CD4-positive, alpha-beta T cell treated with Interleukin-17A for 4 hours (primary cell): ENCODE measurements around the gene CREBL2.

Experiments used
- DNase-seq: peaks from one replicate; pipeline ENCODE4 v3.0.0-alpha.2; 2020; ENCODE audit warnings: mixed read lengths

The CREBL2 gene

DNA sequence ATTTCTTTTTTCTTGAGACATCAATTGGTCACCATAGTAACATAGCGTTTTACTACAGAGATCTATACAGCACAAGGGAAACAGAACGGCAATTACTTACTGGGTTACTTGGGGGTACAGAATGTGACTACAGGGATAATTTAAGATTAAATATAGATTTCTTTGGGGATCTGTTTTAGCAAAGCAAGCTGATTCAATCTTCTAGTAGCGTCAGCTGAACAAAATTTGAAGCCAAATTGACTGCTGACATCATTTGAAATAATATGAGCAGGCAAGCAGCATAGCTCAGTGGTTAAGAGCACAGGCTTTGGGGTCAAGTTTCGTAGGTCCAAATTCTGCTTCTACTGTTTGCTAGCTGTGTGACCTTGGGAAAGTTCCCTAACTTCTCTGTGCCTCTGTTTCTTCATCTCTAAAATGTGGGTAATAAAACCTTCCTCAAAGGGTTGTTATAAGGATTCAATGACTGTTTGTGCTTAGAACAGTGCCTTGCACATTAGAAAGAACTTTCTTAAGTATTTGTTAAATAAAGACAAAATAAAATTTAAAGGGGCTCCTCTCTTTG is 71.5 kb downstream of the CREBL2 start:
- no peak for DNase-seq

DNA sequence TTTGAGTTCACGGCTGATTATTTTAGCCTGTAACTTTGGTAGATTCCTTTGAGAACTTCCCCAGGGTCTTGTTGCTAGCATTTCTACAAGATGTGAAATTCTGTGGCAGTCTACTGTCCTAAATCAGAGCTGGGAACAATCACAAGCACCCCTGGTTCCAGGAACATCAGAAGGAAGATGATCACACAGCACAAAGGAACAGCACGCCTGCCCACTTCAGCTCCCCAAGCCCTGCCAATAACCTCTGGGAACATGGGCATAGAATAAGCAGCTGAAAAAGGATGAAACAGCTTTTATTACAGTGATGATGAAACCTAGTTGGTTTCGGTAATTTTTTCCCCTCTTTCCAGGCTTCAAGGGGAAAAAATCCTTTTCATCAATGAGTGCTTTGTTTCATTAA is 72.0 kb downstream of the CREBL2 start:
- DNase-seq: no peak

DNA sequence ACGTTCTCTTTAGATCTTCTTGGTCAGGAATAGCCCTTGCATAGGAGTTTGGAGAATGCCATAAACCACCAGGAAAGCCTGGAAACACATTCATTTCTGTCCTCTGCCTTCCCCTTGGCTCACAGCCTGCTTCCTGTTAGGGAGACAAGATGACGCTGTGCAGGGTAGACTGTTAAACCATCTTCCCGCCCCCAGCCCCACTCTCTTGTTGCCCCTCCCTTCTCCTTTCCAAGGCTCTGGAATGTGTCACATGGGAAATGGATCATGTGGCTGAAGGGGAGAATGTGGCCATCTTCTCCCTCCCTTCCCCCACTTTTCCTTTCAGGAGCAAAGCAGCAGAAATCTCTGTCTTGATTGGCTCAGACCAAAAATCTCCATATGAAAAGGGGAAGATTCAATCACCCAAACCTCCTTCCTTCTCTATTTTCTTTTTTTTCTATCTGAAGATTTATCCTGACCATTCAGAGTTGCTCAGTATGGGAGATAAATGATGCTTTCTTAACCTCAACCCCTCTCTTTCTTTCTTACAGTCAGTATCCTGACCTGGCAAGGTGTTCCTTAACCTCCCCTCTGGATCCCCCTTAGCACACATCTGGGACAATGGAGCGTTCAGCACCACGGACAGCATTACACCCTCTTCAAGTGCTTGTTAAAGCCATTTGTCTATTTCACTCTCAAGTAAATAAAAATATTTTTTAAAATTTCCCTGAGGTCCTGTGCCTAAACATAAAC is 72.9 kb downstream of the CREBL2 start:
- DNase-seq: no peak

DNA sequence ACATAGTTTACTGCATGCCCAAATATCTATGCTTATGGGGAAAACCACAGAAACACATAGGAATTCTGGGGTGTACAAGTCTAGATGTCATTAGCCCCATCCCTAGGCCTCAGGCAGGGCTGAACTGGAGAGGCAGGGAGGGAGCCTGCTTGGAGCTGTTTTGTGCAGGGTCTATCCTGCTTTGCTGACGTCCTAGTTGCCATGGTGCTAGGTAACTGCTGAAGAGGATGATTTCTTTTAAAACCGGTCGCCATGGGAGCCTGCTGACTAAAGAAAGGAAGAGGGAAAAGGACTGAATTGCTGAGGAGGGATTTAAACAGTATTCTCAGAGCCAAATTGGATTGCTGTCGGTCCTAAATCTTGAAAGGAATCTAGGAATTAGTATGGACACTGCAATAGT is 73.6 kb downstream of the CREBL2 start:
- DNase-seq: no peak

GRCh38 chr12:12686472-12686871 is 74.8 kb downstream of the CREBL2 start:
- DNase-seq: no peak

DNA sequence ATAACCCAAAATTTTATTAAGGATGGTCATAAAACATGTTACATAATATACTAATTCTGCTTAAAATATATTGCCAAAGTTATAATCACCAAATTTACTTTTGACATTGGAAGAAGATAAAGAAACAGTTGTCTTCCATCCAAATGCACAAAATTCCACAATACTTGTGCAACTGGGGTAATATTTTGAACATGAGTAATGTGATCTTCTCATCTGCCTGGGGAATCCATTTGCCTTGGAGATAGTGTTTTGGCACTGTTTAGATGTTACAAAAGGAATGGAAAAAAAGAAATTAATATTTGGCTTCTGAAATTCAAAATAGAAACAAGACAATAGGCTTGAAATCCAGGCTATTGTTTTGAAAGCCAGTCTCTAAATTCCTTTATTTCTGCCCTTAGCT is 75.2 kb downstream of the CREBL2 start:
- no peak for DNase-seq

- DNase-seq: no peak
Measured at GRCh38 chr12:12689647-12690300, 78.1 kb downstream of the CREBL2 start.

DNA sequence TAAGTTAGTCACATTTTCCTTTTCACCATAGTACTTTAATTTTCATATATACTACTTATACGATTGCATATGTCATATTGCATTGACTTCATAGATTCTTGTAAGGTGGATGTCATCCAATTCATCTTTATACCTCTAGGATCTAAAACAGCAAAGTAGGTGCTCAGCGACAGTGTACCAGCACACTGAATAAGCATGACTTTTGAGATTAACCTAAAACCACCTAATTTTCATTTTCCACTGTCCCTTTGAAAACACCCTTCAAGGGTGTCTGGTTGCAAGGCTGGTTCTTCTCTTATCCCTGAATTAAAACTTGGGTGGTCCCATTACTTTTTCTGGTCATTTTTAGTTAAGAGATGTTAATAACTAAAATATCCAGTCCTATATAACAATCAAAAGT is 79.9 kb downstream of the CREBL2 start:
- no peak for DNase-seq

DNA sequence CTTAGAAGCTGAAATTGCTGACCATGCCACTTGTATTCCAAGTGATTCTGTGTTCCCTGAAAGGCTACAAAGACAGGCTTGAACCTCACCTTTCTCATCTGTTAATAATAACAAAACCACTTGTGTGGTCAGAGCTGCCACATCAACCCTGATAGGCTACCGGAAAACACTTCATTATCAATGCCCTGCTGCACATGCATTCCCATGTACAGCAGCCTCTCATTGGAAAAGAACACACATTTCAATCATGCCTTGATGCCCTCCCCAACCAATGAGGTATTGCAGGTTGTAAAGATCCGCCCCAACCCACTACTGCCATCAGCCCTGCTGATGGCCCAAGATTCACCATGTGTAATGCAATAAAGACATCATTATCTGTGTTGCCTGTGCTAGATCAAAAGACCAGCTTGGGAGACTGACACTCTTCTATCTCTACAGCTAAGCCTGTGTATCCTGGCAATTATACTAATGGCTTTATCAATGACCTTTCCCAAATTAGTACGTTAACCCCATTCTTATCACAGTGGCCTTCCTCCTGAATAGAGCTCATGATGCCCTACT is 81.5 kb downstream of the CREBL2 start:
- no peak for DNase-seq
